ENCODE results near the gene UCHL5.

DNA sequence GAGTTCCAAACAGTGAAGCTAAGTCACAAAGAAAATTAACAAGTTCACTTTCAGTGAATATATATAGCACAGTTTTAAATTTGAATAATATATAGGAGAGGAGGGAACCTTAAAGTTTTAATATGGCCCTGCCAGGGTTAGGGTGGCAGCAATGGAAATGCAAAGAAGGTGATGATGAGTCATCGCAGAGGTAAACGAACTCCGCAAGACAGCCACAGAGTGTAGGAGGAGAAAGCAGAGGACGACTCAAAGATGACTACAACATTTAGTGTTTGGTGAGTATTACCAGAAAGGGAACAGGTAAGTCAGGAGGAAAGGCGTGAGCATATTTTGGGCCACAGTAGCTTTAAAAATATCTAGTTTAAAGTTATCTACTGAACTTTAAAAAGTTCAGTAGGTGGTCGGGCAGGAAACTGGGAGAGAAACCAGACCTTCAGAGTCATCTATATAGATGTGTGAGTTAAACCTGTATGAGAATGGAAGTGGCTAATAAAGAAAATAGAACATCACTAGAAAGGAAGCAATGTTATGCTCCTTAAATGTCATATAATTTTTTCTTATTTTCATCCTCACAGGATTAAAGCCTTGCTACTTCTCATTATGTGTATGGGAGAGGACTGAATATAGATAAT, 75.7 kb downstream of the UCHL5 start:
- TF ChIP-seq, protein P1, sequence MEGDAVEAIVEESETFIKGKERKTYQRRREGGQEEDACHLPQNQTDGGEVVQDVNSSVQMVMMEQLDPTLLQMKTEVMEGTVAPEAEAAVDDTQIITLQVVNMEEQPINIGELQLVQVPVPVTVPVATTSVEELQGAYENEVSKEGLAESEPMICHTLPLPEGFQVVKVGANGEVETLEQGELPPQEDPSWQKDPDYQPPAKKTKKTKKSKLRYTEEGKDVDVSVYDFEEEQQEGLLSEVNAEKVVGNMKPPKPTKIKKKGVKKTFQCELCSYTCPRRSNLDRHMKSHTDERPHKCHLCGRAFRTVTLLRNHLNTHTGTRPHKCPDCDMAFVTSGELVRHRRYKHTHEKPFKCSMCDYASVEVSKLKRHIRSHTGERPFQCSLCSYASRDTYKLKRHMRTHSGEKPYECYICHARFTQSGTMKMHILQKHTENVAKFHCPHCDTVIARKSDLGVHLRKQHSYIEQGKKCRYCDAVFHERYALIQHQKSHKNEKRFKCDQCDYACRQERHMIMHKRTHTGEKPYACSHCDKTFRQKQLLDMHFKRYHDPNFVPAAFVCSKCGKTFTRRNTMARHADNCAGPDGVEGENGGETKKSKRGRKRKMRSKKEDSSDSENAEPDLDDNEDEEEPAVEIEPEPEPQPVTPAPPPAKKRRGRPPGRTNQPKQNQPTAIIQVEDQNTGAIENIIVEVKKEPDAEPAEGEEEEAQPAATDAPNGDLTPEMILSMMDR (conservative IDR thresholded peaks at IDR 0.05 in 1 of 2, IDR thresholded peaks at IDR 0.05 in 1 of 2; ENCODE audit: low read depth in 1 of 2, low read length in 2 of 2), result no peak
- TF ChIP-seq EZH2 (IDR thresholded peaks at IDR 0.05; ENCODE audit: low read length, missing control alignments), result no peak

Data from fibroblast of lung (primary cell).